Neural crest cell (in vitro differentiated cells): Measurements from ENCODE around the gene GDPD4. TPM values are rescaled to one million over a fixed set of nuclear protein-coding genes. Genes with fewer than 3 reads are reported as not detected.

Source experiments
- DNase-seq: peaks from one replicate; pipeline ENCODE4 v3.0.0; 2021; ENCODE audit warnings: low read depth, mixed read lengths, low spot score
- H3K27ac Mint-ChIP-seq: one replicate; pipeline ENCODE4 v1.8.0; 2021; ENCODE audit warnings: mild to moderate bottlenecking, mixed read lengths; ENCODE audit not compliant: unreplicated experiment
- H3K27me3 Mint-ChIP-seq: 2 replicates; pipeline ENCODE4 v1.8.0; 2021; ENCODE audit warnings: low read depth, mild to moderate bottlenecking, mixed read lengths
- H3K36me3 Mint-ChIP-seq: 2 replicates; pipeline ENCODE4 v1.8.0; 2021; ENCODE audit warnings: low read depth, mild to moderate bottlenecking, mixed read lengths
- H3K4me1 Mint-ChIP-seq: 2 replicates; pipeline ENCODE4 v1.8.0; 2021; ENCODE audit warnings: mixed read lengths
- H3K4me3 Mint-ChIP-seq: one replicate; pipeline ENCODE4 v1.8.0; 2021; ENCODE audit warnings: mild to moderate bottlenecking, mixed read lengths
- H3K9me3 Mint-ChIP-seq: 2 replicates; pipeline ENCODE4 v1.8.0; 2021; ENCODE audit warnings: mixed read lengths
- CTCF ChIP-seq: fragments of 200-600 bp; sonication (generic); conservative IDR thresholded peaks from 2 replicates; pipeline ENCODE4 v1.5.0; 2021; ENCODE audit warnings: antibody characterized with exemption, mild to moderate bottlenecking
- total RNA-seq: library from RNA; stranded (reverse); gene quantifications from 2 replicates; pipeline ENCODE4 v1.2.1, GENCODE V29; 2021

Gene GDPD4
- total RNA-seq, 1 donor from 2014 or later, result not detected

DNA sequence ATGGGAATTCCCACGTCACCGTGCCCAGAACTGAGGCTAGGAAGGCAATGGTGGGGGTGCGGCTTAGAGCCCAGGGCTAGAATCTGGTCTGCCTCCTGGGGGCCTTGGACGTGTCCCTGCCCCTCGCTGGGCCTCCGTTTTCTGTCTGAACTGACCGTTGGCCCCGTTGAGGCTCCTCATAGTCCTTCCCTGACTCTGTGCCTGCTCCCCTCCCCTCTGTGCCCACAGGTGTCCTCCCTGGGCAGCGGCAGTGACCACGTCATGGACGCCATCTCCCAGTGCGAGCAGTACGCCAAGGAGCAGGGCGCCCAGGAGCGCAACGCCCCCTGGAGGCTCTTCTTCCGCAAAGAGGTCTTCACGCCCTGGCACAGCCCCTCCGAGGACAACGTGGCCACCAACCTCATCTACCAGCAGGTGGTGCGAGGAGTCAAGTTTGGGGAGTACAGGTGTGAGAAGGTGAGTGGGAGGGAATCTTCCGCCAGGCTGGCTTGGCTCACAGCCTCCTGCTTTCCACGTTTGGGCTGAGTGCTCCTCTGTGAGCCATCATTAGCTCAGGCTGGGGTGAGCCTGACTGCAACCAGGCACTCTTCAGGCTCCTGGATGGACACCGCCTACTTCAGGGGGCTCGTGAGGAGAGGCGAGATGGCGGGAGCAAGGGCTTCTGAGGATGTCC, 109.5 kb downstream of the GDPD4 start:
- Mint-ChIP-seq H3K27ac (no peak overlapping the region), H3K4me3 (peak overlapping the region; percentile 38), H3K4me1 (peaks cover 10% of the 10 kb centered on the region), H3K36me3 (no peaks in the 10 kb centered on the region), H3K27me3 (no peaks in the 10 kb centered on the region), H3K9me3 (no peaks in the 10 kb centered on the region)
- peak; percentile 83 for TF ChIP-seq CTCF
- DNase-seq, result peak; percentile 68

GRCh38 chr11:77191429-77191822, 110.1 kb downstream of the GDPD4 start:
- no peak for DNase-seq
- TF ChIP-seq CTCF, result no peak
- H3K36me3 Mint-ChIP-seq, result no peaks in the 10 kb centered on the region
- peak overlapping the region; percentile 38 for H3K4me3 Mint-ChIP-seq
- H3K27ac Mint-ChIP-seq, result no peak overlapping the region
- H3K27me3 Mint-ChIP-seq, result no peaks in the 10 kb centered on the region
- H3K4me1 Mint-ChIP-seq, result peaks cover 6% of the 10 kb centered on the region
- H3K9me3 Mint-ChIP-seq, result no peaks in the 10 kb centered on the region

DNA sequence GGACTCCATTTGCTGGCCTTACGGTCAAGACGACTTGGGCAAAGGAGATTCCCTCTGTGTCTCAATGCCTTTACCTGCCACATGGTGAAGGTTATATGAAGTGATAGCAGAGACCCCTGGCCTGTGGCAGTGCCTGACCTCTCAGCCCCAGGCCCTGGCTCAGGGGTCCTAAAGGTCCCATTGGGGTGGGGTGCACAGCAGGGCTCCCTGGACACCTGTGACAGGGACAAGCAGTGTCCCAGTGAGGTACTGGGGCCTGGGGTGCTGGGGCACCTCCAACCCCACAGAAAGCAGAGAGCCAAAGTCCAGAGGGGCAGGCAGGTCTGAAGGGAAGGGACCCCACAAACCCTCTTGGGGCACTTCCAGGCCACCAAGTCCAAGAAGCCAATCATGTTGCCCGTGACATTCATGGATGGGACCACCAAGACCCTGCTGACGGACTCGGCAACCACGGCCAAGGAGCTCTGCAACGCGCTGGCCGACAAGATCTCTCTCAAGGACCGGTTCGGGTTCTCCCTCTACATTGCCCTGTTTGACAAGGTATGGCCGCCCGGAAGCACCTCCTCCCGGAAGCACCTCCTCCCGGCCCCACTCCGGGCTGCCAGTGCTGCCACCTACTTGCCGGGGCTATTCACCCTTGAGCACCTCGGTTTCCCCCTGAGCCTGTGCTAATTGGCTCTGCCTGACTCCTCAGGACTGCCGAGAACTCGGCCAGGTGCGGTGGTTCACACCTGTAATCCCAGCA, 111.0 kb downstream of the GDPD4 start:
- Mint-ChIP-seq H3K36me3 (no peaks in the 10 kb centered on the region), H3K9me3 (no peaks in the 10 kb centered on the region), H3K27ac (no peak overlapping the region), H3K27me3 (no peaks in the 10 kb centered on the region), H3K4me3 (no peak overlapping the region), H3K4me1 (peaks cover 6% of the 10 kb centered on the region)
- DNase-seq, result no peak
- no peak for TF ChIP-seq CTCF

DNA sequence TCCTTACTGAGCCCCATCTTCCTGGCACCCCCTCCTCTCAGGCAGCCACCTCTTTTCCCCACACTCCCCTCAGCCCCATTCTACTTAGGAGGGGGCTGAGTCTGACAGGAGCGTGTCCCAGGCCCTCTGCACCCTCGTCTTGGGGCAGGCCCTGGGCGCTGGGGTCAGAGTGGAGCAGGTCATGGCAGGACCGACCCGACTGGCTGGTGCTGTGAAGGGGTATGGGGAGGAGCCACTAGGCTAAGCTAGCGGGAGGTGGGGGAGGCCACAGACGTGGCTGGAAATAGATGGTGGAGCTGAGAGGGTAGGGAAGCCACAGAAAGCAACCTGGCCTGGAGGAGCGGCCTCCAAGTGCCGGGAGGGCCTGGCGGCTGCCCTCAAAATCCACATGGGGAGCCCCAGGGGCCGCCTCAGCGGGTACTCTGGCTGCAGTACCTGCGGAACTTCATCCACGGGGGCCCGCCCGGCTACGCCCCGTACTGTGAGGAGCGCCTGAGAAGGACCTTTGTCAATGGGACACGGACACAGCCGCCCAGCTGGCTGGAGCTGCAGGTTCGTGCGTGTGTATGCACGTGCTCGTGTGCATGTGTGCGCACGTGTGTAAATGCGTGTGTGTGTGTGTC, 111.8 kb downstream of the GDPD4 start:
- no peaks in the 10 kb centered on the region for H3K9me3 Mint-ChIP-seq
- peaks cover 6% of the 10 kb centered on the region for H3K4me1 Mint-ChIP-seq
- H3K4me3 Mint-ChIP-seq, result no peak overlapping the region
- H3K27ac Mint-ChIP-seq, result no peak overlapping the region
- no peak for DNase-seq
- H3K36me3 Mint-ChIP-seq, result no peaks in the 10 kb centered on the region
- TF ChIP-seq CTCF, result no peak
- no peaks in the 10 kb centered on the region for H3K27me3 Mint-ChIP-seq

DNA sequence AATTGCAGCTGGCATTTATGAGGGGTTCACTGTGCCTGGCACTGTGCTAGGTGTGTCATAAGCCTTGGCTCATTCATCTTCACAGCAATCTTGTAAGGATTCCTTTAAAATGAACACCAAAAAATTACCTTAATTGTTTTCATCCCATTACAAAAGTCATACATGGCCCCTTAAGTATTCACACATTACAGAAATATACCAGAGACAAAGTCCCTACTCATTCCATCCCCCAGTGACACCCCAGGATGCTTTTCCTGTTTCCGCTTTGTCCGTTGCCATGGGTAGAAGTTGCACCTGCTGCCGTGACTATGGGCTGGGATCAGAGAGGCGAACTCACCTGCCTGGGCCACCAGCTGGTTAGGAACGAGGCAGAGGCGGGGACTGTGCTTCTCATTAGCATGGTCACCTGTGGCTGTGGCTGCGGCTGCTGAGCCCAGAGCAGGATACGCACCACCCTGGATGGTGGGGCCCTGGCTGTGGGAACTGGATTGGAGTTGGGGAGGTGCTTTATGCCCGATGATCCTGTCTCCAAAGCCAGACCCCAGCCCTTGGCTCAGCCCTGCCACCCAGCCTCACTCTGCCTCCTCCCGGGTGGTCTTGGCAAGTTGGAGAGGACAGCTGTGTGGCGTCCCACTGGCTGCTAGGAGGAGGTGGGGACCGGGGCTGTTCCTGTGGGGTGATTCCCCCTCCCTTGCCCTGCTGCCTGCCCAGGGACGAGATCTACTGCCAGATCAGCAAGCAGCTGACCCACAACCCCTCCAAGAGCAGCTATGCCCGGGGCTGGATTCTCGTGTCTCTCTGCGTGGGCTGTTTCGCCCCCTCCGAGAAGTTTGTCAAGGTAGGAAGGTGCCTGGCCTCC, 112.6 kb downstream of the GDPD4 start:
- Mint-ChIP-seq H3K9me3 (no peaks in the 10 kb centered on the region), H3K4me1 (peaks cover 6% of the 10 kb centered on the region), H3K27ac (no peak overlapping the region), H3K36me3 (no peaks in the 10 kb centered on the region), H3K27me3 (no peaks in the 10 kb centered on the region), H3K4me3 (no peak overlapping the region)
- DNase-seq, result no peak
- peak; percentile 43 for TF ChIP-seq CTCF
